DMS53 (cell line): ENCODE data around the gene NCOA3.

ENCODE experiments used
- DNase-seq: peaks from one replicate; lab custom pipeline; 2025; lab: John Stamatoyannopoulos, UW

The NCOA3 gene

GRCh38 chr20:47680804-47681529 is 179.3 kb downstream of the NCOA3 start:
- no peak for DNase-seq

GRCh38 chr20:47682028-47682783 is 180.5 kb downstream of the NCOA3 start:
- DNase-seq, result no peak

- DNase-seq, result no peak
Measured at GRCh38 chr20:47682916-47683315, 181.2 kb downstream of the NCOA3 start.

- DNase-seq, result no peak
Measured at GRCh38 chr20:47684306-47685080, 182.8 kb downstream of the NCOA3 start.

GRCh38 chr20:47686545-47686944 is 184.9 kb downstream of the NCOA3 start:
- peak; percentile 65 for DNase-seq

- DNase-seq, result no peak
Measured at GRCh38 chr20:47687095-47687987, 185.7 kb downstream of the NCOA3 start.

GRCh38 chr20:47688385-47689381 is 187.0 kb downstream of the NCOA3 start:
- no peak for DNase-seq

GRCh38 chr20:47689731-47690130 is 188.0 kb downstream of the NCOA3 start:
- no peak for DNase-seq

- DNase-seq, result peak; percentile 76
Measured at GRCh38 chr20:47691625-47692024, 189.9 kb downstream of the NCOA3 start.

- no peak for DNase-seq
Measured at GRCh38 chr20:47694021-47694818, 192.5 kb downstream of the NCOA3 start.

- no peak for DNase-seq
Measured at GRCh38 chr20:47696856-47697255, 195.2 kb downstream of the NCOA3 start.

- no peak for DNase-seq
Measured at GRCh38 chr20:47698142-47698541, 196.5 kb downstream of the NCOA3 start.

- no peak for DNase-seq
Measured at GRCh38 chr20:47699818-47700217, 198.1 kb downstream of the NCOA3 start.

- no peak for DNase-seq
Measured at GRCh38 chr20:47700327-47700726, 198.6 kb downstream of the NCOA3 start.

GRCh38 chr20:47701612-47702011 is 199.9 kb downstream of the NCOA3 start:
- no peak for DNase-seq

GRCh38 chr20:47703748-47704147 is 202.1 kb downstream of the NCOA3 start:
- DNase-seq, result peak; percentile 26

- no peak for DNase-seq
Measured at GRCh38 chr20:47704746-47705496, 203.2 kb downstream of the NCOA3 start.

GRCh38 chr20:47705497-47705856 is 203.8 kb downstream of the NCOA3 start:
- no peak for DNase-seq

GRCh38 chr20:47706345-47706744 is 204.7 kb downstream of the NCOA3 start:
- DNase-seq, result no peak
